HG03378 (cell line): Measurements from ENCODE around the gene ALDH3B2.
"Not testable (repeated sequence)": the region's sequence is repeated elsewhere in the genome, so short reads cannot be mapped to it uniquely, and the experiment has no call there.

Experiments
- ATAC-seq: cut with Tn5 transposase; IDR thresholded peaks from one replicate; pipeline ENCODE4 v1.9.1; 2021; ENCODE audit warnings: mild to moderate bottlenecking, moderate library complexity; ENCODE audit not compliant: unreplicated experiment

ALDH3B2 gene

DNA sequence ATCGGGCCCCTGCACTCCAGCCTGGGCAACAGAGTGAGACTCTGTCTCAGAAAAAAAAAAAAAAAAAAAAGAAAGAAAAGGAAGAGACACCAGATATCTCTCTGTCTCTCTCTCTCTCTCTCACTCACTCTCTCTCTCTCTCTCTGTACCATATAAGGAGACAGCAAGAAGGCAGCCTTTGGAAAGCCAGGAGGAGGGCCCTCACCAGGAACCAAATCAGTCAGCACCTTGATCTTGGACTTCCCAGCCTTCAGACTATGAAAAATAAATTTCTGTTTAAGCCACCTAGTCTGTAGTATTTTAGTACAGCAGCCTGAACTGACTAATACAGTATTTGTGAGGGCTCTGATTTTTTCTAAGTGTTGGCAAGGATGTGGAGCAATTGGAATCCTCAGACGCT lies 13.6 kb upstream of the ALDH3B2 start:
- ATAC-seq: no peak

DNA sequence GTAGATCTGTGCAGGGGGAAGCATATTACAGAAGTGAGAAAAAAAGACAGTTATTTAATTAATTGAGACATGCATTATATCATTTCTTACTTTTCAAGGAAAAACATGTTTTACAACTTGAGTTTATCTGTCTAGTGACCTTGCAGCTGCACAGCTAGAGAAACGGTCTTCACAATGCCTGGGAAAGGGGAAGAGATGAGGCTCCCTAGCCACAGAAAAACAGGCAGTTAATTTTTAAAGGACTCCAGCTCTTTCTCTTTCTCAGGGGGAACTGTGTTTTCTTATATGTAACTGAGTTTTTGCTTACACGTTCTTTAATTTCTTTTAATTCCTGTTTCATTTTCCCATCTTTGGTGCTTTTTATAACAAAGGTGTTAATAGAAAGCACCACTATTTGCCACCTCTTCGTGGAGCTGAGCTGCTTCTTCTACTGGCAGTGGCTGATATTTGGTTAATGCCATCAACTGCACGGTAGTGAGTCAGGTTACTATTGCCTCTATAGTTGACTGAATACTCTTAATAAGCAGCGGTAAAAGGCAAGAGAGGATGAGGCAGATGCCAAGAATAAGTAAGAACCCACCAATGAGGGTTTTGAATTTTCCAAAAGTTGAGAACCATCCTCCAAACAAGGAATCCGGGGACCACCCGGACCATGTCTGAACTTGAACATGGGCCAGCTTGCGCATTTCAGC lies 11.4 kb upstream of the ALDH3B2 start:
- not testable (repeated sequence) for ATAC-seq

DNA sequence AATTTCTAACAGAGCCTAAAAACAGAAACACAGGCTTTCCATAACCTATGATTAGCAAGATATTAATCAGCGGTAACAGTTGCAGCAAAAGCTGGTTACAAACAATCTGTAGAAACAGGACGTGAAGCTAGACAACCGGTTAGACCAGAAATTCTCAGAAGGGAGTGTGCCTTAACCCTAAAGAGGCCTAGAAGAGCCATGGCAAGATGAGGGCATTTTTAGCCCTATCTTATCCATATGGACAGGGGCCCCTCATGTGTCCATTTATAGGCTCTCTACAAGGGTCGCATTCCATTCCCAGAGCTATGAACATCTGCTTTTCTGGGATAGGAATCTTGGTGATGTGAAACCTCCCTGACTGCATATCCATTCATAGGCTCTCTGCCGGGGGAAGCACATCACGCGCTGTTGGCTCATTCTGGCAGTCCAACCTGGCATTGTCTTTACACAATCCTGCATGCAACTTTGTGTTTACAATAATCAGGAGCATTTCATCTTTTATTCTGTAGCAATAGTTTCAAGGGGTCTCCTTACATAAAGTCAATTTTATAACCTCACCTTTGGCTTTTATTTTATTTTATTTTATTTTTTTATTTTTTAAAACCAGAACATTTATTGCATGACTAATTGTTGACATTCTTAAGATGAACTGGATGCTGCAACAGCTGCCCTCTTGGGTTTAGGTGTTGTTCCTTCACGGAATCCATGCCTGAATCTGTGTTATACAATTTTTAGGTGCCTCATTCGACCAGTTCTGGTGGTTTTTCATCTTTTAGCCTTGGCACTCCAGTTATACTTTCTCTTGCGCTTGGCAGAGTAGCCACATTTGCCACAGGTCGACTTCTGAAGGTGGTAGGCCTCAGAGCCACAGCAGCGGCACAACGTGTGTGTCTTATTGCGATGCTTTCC lies 8.0 kb upstream of the ALDH3B2 start:
- ATAC-seq: not testable (repeated sequence)

DNA sequence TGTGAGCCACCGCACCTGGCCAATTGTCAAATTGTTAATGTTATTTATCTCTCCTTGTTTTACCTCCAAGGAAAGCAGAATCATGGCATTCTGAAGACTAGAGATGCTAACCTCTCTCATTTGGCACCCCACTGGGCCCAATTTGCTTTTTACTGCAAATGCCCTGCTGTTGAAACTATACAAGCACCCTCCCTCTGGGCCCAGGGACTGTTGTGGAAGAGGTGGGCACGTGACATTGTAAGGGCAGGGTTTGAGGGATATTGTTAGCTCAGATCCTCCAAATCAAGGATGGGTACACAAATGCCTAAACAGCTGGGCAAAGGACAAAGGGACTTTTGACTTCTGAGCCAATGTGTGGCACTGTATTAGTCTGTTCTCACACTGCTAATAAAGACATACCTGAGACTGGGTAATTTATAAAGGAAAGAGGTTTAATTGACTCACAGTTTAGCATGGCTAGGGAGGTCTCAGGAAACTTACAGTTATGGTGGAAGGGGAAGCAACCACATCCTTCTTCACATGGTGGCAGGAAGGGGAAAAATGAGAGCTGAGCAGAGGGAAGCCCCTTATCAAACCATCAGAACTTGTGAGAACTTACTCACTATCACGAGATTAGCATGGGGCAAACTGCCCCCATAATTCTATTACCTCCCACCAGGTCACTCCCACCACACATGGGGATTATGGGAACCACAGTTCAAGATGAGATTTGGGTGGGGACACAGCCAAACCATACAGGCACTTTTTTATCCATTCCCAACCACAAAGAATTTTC lies 6.5 kb upstream of the ALDH3B2 start:
- ATAC-seq: no peak

DNA sequence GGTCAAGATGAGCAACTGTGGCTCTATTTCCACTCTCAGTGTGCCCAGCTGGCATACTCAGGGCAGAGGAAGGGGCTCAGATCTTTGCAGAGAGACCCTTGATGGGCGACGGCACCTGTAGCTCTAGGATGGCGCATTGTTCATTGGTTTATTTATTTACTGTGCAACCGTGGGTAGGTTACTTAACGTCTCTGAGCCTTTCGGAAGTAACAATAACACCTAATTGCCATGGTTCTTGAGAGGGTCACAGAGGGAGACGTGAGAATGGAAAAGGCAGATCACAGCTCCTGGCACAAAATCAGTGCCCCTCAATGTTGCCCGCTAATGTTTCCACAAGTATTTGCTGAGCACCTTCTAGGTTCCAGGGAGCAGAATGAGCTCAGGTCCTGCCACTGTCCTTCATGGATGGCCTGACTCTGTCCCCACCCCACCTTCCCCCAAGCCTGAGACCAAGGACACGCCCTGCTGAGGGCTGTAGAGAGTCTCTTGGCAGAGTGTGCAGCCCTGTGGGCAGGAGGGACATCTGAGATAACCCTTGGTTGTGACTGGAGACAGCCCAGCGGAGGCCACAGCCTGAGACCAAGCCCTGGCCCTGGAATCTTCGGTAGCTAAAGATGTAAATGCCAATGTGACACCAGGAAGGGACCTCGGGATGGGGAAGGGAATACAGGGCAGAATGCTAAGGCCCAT lies 780 bp upstream of the ALDH3B2 start:
- ATAC-seq: no peak

DNA sequence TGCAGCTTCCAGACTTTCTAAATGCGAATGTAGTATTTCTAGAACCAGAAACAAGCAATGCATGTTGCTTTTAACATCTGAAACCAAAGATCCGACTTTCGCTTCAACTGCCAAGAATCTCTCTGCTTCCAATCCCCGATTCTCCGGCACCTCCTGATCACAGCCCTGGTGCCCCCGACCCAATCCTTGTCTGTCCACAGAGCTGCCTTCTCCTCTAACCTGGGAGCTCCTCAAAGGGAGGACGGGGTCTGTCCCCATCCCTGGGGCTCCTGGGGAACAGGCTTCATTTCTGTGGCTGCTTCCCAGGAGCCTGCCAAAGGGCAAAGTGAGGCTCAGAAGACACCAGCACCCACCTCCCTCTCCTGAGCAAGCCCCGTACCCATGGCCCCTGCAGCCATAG lies 521 bp downstream of the ALDH3B2 start:
- ATAC-seq: no peak

DNA sequence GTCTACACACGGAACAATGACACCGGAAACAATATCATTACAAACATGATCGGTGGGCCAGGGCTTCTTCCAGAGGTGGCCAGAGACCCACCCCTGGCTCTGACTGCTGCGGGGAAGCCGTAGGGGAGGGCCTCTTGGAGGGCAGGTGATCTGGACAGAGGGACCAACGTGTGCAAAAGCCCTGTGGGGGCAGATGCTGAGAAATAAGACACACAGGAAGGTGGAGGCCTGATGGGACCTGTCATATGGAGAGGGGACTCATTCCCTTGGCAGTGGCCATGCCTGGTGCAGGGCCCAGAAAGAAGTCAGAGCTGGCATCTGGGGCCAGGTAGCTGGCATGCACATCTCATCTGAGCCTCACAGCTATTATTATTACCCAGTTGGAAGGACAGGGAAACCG lies 1.1 kb downstream of the ALDH3B2 start:
- no peak for ATAC-seq

DNA sequence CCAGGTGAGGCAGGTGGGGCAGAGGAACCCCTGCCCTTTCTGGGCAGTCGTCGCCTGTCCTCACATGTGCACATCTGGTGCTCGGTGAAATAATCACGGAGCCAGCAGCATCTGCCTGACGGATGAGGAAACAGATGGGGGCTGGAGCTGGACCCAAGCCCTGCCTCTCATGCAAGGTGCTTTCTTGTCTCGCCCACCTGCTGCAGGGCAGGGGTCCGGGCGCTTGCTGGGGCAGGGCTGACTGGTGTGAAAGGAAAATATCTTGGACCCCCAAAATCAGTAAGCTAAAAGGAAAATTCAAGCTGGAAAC lies 3.3 kb downstream of the ALDH3B2 start:
- no peak for ATAC-seq

DNA sequence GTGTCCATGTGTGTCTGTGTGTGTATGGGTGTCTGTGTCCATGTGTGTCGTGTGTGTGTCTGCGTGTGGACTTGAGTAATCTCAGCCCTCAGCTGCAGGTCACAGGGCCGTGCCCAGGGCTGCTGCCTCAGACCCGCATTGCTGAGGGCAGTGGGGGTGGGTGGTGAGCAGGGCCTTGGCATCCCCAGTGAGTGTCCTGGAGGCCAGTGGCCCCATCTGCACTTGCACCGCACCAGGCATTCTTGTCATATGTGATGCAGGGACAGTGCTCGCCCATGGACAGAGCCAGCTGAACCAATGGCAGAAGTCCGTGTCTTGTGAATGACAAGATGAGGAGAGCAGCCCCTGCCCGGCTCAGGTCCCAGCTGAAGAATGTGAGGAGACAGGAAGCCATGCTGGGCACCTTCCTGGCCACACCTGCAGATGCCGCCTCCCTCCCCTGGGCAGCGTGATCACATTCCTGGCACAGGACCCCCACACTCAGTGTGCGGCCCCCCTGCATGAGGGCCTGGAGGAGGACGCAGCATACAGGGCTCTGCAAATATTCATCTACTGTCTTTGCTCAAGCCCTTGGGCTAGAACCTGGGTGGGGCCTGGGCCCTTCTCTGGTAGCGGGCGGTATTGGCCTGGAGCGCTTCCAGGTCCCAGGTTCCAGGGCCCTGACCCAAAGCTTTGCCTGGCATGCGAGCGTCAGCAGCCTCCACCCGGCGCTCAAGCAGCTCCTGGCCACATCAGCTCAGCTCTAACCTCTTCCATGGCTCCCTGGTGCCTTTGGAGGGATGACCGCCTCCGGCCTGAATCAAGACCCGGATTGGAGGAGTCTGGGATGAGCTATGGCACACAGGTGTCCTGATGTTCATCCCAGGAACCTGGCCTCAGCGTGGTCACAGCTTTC lies 3.9 kb downstream of the ALDH3B2 start:
- ATAC-seq: no peak

DNA sequence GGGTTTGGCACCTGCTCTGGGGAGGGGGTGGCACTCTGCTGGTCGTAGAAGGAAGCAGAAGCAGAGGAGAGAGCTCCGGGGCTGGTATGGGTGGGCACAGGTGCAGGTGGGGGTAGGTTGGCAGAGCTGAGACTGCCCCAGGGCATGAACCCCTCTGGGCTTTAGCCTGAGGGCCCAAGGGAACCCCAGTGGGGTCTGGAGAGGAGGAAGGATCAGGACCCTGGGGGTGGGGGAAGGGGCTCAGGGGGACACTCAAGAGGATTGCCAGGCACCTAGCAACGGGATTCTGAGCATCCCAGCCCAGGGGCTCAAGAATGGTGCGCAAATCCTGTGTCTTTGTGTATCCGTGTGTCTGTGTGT lies 6.3 kb downstream of the ALDH3B2 start:
- no peak for ATAC-seq

DNA sequence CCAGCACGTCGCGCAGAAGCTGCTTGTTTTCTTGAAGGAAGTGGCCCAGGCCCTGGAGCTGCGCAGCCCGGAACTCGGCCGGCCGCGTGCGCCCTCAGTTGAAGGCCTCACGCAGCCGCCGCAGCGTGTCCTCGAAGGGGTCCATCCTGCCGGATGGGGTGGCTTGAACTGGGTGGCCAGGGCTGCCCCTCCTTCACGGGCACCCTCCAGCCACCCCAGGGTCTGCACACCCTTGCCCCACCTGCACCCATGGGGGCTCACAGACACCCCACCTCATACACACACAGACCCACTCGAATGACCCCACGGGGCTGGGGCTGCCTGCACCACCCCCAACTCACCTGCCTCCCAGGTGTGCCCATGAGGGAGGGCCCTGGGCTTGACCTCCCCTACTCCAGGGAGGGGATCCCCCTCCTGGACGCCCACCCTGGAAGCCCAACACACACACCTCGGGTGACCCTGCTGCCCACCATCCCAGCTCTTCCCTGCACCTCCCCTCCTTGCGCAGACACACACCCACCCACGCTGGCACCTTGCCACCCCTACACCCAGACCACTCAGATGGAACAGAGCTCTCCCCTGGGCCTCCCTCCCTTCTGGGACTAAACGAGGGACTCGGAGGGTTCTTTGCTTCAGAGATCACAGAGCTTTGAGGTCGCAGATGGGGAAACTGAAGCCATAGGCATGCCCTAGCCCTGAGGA lies 6.8 kb downstream of the ALDH3B2 start:
- ATAC-seq: no peak

DNA sequence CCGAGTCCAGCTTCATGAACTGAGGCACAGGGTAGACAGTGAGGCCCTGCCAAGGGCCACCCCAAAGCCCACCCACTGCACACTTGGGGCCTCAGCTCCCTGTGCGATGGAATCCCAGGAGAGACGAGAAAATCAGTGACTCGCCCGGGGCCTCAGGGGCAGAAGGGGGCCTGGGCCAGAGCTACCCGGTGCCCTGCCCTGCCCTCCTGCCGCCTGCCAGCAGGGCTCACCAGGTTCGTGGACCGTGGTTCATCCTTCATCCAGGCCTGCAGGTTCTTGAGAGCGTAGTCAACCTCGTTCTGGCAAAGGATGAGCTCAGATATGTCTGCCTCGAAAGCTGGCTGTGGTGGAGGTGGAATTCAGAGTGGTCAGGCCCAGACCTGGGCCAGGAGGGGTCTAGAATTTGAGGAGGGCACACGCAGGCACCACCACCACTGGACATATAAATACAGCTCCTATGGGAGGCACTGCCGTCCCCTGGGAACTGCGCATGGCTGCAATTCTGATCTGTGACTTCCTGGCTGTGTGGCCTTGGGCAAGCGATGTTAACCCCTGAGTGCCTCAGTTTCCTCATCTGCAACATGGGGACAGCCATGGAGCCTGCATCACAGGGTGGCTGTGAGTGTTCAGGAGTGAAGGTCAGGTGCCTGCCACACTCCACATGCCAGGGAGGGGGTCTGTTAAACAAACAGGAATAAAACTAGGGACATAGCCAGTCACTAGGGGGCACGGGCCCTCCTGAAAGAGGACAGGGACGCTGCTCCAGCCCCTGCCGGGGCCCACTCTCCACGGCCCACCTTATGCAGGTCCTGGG lies 7.5 kb downstream of the ALDH3B2 start:
- ATAC-seq: no peak

DNA sequence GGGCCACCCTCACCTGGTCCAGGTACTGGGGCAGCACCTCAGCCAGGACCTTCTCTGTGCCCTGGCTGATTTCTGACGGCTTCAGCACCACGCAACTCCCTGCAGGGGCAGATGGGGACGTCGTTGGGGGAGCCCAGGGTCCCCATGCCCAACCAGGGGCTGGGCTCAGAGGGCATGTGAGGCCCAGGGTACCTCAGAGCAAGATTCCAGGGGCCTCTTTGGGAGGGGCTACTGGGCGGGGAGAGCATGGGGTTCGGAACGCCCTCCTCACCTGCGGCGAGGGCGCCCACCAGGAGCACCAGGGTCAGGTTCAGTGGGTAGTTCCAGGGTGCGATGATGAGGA lies 8.1 kb downstream of the ALDH3B2 start:
- no peak for ATAC-seq

DNA sequence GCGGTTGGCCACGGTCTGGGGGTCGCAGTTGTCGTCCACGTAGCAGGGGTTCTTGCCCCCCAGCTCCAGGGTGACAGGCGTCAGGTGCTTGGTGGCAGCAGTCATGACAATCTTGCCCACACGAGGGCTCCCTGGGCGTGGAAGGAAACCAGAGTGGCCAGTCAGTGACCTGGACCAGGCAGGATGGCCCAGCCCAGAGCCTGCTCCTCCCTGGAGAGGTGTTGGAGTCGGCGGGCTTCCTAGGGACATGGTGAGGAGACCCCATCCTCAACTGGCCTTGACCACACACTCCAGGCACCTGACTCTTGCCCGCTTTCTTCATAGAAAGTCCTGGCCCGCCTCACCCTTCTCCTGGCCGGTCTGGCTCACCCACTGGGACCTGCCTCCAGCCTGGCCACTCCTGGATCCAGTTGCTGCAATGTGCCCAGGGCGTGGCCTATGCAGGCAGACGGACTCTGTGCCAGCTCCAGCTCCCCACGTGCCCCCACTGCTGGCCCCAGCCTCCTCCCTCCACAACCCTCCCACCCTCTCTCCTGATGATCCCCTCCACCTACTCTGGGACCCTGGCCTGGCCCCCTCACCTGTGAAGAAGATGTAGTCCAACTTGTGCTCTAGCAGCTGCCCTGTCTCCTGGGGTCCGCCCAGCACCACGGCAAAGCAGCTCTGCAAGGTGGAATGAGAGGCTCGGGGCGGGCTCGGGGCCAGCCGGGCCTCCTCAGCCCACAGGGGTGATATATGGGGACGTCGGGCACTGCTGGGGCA lies 8.7 kb downstream of the ALDH3B2 start:
- no peak for ATAC-seq

DNA sequence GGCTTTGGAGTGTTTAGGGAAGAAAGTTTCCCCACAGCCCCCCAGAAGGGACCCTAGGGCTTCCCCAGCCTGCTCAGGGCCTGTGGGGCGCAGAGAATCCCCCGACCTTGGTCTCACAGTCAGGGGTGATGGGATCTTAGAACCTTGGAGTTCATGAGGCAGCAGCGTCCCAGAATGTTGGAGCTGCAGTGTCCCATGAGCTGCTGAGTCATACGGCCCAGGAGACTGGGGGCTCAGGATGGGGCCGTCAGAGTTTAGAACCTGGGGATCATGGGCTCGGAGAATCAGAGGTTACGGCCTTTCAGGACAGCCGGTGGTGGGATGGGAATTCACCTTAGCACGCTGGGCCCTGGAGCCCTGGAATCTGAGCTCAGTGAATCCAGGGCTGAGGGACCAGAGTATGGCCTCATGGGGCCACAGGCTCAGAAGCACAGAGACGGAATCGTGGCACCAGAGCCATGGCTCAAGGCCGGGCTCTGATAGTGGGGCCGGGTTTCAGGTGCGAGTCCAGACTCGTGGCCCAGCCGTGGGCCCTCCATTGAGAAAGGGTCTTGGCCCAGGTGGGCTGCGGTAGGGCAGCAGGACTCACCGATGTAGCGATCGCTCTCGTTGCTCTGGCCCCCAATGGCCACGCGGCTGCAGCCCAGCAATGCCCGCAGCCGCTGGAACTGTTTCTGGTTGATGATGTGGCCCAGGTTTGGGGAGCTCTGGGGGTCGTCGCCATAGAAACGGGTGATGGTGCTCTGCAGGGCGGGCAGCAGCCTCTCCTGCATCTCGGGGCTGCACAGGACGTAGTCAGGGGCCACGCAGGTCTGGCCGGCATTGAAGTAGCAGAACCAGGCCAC lies 9.5 kb downstream of the ALDH3B2 start:
- no peak for ATAC-seq

DNA sequence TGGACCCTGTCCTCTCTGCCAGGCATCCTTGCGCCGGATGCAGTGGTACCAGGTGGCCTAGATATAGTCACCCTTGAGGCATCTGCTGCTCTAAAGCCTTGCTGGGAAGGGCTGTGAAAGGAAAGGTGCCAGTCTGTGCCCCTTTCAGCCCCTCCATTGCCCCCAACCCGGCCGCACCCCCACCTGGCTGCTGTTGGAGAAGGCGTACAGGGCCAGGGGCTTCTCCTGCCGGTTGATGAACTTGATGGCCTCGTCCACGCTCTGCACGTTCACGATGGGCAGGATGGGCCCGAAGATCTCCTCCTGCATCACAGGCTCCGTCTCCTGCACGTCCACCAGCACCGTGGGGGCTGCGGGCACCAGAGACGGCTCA lies 10.2 kb downstream of the ALDH3B2 start:
- ATAC-seq: no peak

DNA sequence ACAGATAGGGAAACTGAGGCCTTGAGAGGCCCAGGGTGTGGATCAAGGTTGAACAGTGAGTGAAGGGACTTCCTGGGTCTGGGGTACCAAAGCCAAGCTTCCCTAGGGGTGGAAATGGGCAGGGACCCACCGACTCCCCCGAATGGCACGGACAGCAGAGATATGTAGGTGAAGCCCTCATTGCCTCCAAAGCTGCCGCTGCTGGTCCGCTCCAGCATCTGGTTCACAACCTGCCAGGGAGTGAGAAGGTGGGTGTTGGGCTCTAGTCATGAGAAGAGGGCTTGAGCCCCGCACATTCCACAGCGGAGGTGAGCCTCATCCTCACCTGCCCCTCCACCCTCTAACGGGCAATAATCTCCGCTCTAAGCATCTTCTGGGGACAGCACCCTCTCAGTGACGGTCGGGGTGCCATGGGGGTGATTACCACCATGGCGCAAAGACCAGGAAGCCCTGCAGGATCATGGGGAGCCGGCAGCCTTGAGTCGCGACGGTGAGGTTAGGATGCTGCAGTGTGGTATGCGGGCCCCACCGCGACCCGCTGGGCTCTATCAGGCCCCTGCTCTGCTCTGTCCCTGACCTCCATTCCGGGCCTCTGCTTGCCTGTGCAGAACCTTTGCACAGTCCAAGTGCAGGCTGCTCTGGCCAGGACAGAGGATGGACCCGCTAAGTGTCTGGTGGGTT lies 10.8 kb downstream of the ALDH3B2 start:
- ATAC-seq: no peak
